DND-41 (cell line): ENCODE data around the gene CAPNS2.

Experiments
- CTCF ChIP-seq: IDR thresholded peaks from 2 replicates; pipeline ENCODE4 v1.5.1; 2012; ENCODE audit warnings: borderline replicate concordance, low read length, moderate library complexity, mild to moderate bottlenecking; ENCODE audit not compliant: poor library complexity, severe bottlenecking; ENCODE audit errors: extremely low read depth
- EZH2 ChIP-seq: IDR thresholded peaks from 3 replicates; pipeline ENCODE4 v1.6.1; 2012; ENCODE audit warnings: borderline replicate concordance, low read depth, mild to moderate bottlenecking, moderate library complexity, low read length, inconsistent platforms; ENCODE audit not compliant: severe bottlenecking

- TF ChIP-seq EZH2 (no peak), CTCF (no peak)
Measured at GRCh38 chr16:55542459-55543082, 23.9 kb upstream of the CAPNS2 start.
